Epithelial cell of proximal tubule (primary cell): Measurements from ENCODE around the gene LRRC37A2. TPM values are rescaled to one million over a fixed set of nuclear protein-coding genes. Genes with fewer than 3 reads are reported as not detected.
"Not testable (repeated sequence)": the region's sequence is repeated elsewhere in the genome, so short reads cannot be mapped to it uniquely, and the experiment has no call there.

ENCODE experiments used
- DNase-seq: peaks from one replicate; pipeline ENCODE4 v3.0.0-alpha.2; 2011; ENCODE audit warnings: low read depth
- H3K4me3 ChIP-seq: 2 replicates; pipeline ENCODE4 v1.5.1; 2011; ENCODE audit warnings: low read depth, mild to moderate bottlenecking, low read length
- total RNA-seq: library from RNA; depleted of rRNA; stranded (reverse); fragments of >200 nt; gene quantifications from 2 replicates; pipeline ENCODE4 v1.2.3, GENCODE V29; 2015

LRRC37A2 gene
- total RNA-seq, result 2.0 TPM in 2 replicates

DNA sequence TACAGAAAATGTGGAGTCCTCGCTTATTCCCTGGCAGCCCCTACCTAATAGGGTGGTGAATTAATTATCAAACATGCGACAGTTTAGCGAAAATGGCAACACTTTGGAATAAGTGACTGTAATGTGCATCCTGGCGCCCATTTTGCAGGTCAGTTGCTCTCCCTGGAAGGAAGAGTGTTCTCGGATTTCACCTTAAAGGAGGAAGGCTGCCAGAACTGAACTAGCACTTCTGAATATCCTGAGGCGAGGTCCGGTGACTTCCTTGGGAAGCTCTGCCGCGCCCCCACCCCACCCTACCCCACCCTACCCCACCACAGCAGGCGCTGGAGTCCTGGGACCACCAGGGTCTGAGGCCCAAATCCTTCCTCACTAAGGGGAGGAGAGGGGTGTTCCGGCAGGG lies at the start of gene LRRC37A2:
Gene LRRC37A2, plus strand, starts transcription at position 301 of the 400 bp plus-strand sequence. CDS start 245 bp downstream, outside the sequence.
- not testable (repeated sequence) for DNase-seq

DNA sequence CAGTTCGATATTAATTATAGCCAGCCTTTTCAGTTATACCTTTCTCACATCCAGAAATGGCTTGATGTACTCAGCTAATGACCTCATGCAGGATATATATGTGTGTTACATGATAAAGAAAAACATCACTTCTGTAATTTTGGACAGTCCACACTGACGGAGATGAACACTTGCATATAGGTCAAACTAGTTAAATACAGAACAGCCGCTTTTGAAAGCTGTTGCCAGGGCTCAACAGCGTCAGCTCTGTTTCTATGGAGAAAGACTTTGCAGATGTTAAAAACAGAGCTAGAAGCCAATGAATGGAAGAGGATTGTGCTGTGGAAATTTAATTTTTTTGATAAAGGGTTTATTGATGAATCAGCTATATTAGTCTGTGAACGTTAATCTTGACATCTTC lies 44.6 kb upstream of the LRRC37A2 start:
- DNase-seq, H3K4me3 ChIP-seq: not testable (repeated sequence)

More for the DNA sequence above, at the start of gene LRRC37A2:
- H3K4me3 ChIP-seq, result not testable (repeated sequence)

- not testable (repeated sequence) for DNase-seq, H3K4me3 ChIP-seq
These were observed 37.8 kb upstream of the LRRC37A2 start for GRCh38 chr17:46474489-46474888.

- H3K4me3 ChIP-seq, DNase-seq: not testable (repeated sequence)
These were observed 36.7 kb upstream of the LRRC37A2 start for GRCh38 chr17:46475583-46475982.

- not testable (repeated sequence) for DNase-seq, H3K4me3 ChIP-seq
These were observed 33.4 kb upstream of the LRRC37A2 start for GRCh38 chr17:46478823-46479222.

GRCh38 chr17:46481310-46481709 lies 31.0 kb upstream of the LRRC37A2 start:
- not testable (repeated sequence) for H3K4me3 ChIP-seq, DNase-seq

DNA sequence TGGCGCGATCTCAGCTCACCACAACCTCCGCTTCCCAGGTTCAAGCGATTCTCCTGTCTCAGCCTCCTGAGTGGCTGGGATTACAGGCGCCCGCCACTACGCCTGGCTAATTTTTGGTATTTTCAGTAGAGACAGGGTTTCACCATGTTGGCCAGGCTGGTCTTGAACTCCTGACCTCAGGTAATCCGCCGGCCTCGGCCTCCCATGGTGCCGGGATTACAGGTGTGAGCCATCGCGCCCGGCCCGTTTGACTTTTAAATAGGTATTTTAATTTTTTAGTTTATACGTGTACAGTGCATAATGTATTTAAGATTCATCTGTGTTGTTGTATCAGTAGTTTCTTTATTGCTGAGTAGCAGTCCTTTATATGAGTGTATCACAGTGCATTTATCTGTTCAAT lies 20.2 kb upstream of the LRRC37A2 start:
- not testable (repeated sequence) for H3K4me3 ChIP-seq, DNase-seq

DNA sequence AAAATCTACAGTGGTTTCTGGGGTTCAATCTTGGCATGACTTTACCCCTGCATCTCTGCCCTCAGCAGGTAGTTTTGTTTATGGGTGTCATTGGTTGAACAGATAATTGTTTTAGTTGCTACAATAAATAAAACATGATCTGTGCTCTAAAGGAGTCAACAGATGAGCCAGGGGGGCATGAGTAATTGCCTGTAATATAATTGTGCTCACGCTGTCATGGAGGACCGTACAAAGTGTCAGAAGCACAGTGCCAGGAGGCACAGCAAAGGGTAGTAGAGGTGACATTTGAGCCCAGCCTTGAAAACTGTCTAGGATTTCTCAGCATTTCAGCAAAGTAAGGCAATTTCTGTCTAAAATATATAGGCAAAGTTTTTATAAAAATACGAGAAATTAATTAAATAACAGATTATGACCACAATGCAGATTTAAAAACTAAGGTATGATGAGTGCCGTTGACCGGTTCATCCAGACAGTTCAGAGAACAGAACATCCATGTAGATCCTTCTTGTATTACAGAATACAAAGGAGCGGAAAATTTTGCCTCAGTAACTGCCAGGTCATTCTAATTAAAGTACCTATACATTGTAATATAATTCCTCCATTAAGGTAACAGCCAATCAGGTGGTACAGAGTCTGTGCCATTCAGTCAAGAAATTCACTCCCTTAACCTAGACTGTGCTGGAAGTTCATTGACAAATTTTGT lies 12.7 kb upstream of the LRRC37A2 start:
- H3K4me3 ChIP-seq, DNase-seq: not testable (repeated sequence)

GRCh38 chr17:46505896-46506295 lies 6.4 kb upstream of the LRRC37A2 start:
- H3K4me3 ChIP-seq, DNase-seq: not testable (repeated sequence)

DNA sequence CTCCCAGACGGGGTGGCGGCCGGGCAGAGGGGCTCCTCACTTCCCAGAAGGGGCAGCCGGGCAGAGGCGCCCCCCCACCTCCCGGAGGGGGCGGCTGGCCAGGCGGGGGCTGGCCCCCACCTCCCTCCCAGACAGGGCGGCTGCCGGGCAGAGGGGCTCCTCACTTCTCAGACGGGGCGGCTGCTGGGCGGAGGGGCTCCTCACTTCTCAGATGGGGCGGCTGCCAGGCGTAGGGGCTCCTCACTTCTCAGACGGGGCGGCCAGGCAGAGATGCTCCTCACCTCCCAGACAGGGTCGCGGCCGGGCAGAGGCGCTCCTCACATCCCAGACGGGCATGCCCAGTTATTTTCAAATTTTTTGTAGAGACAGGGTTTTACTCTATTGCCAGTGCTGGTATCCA lies 22.4 kb downstream of the LRRC37A2 start:
- DNase-seq, H3K4me3 ChIP-seq: not testable (repeated sequence)

- not testable (repeated sequence) for H3K4me3 ChIP-seq, DNase-seq
These were observed 36.3 kb downstream of the LRRC37A2 start for GRCh38 chr17:46548607-46549006.

GRCh38 chr17:46559155-46559554 lies 46.9 kb downstream of the LRRC37A2 start:
- not testable (repeated sequence) for DNase-seq, H3K4me3 ChIP-seq

DNA sequence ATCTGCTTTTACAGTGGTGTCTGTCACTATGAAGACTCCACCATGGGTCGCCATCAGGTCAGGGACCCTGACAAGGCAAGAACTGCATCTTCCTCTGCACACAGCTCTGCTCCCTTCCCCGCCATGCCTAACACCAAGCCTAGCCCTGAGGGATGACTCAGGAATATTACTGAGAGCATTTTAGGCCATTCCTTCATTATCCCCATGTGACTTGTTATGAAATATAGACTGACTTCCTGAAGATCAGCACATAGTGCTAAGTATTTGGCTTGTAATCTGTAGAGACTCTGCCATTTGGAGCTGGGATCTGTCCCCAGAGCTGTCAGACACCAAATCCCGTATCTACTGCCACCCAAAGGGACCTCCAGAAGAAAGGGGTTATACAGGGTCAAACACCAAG lies 47.8 kb downstream of the LRRC37A2 start:
- not testable (repeated sequence) for DNase-seq, H3K4me3 ChIP-seq

DNA sequence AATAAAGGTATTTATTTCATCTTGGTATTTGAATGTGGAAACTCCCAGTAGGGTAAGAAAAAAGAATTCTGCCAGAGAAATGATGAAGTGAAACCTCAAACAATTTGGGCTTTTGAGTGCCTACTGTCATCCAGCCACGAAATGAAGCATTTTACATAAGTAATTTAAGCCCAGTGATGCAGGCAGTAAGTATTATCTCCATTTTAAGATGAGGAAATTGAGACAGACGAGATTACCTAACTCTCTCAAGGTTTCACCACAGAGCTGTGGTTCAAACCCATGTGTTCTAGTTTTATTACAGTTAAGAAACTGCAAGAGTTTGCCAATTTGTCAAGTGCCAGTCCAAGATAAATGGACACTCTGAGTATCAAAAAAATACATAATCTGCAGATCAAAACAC lies 54.0 kb downstream of the LRRC37A2 start:
- not testable (repeated sequence) for H3K4me3 ChIP-seq, DNase-seq

- H3K4me3 ChIP-seq, DNase-seq: not testable (repeated sequence)
These were observed 54.7 kb downstream of the LRRC37A2 start for GRCh38 chr17:46566980-46567379.

DNA sequence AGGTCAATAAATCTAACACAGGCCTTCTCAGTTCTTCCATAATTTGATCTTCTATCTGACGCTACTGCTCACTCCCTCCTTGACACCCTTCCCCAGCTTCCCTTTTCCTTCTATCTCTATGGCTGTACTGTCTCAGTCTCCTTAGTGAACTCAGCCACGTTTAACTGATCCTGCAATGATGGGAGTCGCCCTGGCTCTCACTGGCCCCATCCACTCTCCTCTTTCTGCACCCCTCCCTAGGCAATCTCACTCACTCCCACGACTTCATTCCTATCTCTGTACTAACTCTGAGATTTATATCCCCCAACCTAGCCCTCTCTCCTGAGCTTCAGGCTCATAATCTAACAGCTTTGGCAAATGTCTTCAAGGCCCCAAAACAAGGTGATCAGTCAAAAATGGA lies 59.5 kb downstream of the LRRC37A2 start:
- DNase-seq, H3K4me3 ChIP-seq: not testable (repeated sequence)

- not testable (repeated sequence) for DNase-seq
These were observed 67.1 kb downstream of the LRRC37A2 start, which contains the start of gene ARL17A for GRCh38 chr17:46579083-46580075. ARL17A (minus strand) TSS chr17:46579691; CDS start chr17:46576322, 3,369 bp downstream.

DNA sequence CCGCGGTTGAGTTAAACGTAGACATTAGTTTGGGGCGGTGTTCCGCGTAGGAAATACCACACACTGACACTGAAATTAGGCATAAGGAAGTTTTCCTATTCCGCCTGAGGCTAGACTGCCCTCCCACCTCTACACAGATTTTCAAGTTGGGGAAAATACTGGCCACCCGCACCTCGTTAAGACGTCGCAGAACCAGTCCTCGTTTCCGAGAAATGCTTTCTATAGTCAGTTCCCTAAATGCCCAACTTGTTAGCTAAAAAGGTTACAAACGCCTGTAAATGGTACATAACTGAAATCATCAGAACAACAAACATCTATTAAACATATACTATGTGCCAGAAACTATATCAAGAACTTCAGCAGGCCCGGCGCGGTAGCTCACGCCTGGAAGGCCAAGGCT lies 67.8 kb downstream of the LRRC37A2 start:
- DNase-seq, H3K4me3 ChIP-seq: not testable (repeated sequence)

More at GRCh38 chr17:46579083-46580075, 67.1 kb downstream of the LRRC37A2 start, which contains the start of gene ARL17A:
- H3K4me3 ChIP-seq, result not testable (repeated sequence)

- not testable (repeated sequence) for H3K4me3 ChIP-seq, DNase-seq
These were observed 73.2 kb downstream of the LRRC37A2 start for GRCh38 chr17:46585444-46585843.
